ENCODE data around the gene IFNAR1. TPM values are rescaled to one million over a fixed set of nuclear protein-coding genes. Genes with fewer than 3 reads are reported as not detected.

IFNAR1 gene
- total RNA-seq, 1 donor from 2014 or later = 20.4 TPM

- DNase-seq (ENCODE audit: low spot score) = no peak
- Mint-ChIP-seq H3K9me3 (peaks cover 19% of the 10 kb centered on the region), H3K27ac (no peak overlapping the region), H3K27me3 (ENCODE audit: insufficient read depth) (no peaks in the 10 kb centered on the region), H3K4me3 (no peak overlapping the region), H3K36me3 (ENCODE audit: low read depth) (peaks cover 22% of the 10 kb centered on the region), H3K4me1 (ENCODE audit: low read depth) (peaks cover 33% of the 10 kb centered on the region)
- intact Hi-C loops (cut with micrococcal nuclease) = no loop called here
Observed at GRCh38 chr21:33334191-33334590, 9.4 kb downstream of the IFNAR1 start.

DNA sequence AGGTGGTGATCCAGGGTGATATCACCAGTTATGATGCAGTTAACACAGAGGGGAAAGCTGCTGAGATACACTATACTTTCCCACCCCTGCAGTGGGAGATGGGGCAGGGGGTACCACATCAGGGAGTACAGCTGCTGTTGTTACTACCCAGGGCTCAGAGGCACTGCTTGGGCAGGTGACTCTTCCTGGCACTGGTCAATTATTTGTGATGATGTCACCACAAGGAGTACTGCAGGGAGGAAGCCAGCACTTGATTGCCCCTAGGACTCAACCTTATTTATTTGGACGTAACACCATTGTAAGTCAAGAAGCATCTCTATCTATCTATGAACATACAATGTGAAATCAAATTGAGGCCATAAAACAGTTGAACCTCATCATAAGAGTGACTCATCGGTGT lies 10.1 kb downstream of the IFNAR1 start:
- H3K27ac Mint-ChIP-seq = no peak overlapping the region
- intact Hi-C loops (cut with micrococcal nuclease) = no loop called here
- DNase-seq (ENCODE audit: low spot score) = no peak
- H3K4me3 Mint-ChIP-seq = no peak overlapping the region
- H3K36me3 Mint-ChIP-seq (ENCODE audit: low read depth) = peaks cover 23% of the 10 kb centered on the region
- peaks cover 33% of the 10 kb centered on the region for H3K4me1 Mint-ChIP-seq (ENCODE audit: low read depth)
- no peaks in the 10 kb centered on the region for H3K27me3 Mint-ChIP-seq (ENCODE audit: insufficient read depth)
- H3K9me3 Mint-ChIP-seq = peaks cover 19% of the 10 kb centered on the region

GRCh38 chr21:33339135-33339534 lies 14.4 kb downstream of the IFNAR1 start:
- Mint-ChIP-seq H3K36me3 (ENCODE audit: low read depth) (peaks cover 25% of the 10 kb centered on the region), H3K4me1 (ENCODE audit: low read depth) (peaks cover 4% of the 10 kb centered on the region), H3K9me3 (peaks cover 1% of the 10 kb centered on the region), H3K27ac (no peak overlapping the region), H3K4me3 (no peak overlapping the region), H3K27me3 (ENCODE audit: insufficient read depth) (no peaks in the 10 kb centered on the region)
- intact Hi-C loops (cut with micrococcal nuclease) = no loop called here
- DNase-seq (ENCODE audit: low spot score) = no peak

GRCh38 chr21:33339918-33340317 lies 15.1 kb downstream of the IFNAR1 start:
- Mint-ChIP-seq H3K4me3 (no peak overlapping the region), H3K36me3 (ENCODE audit: low read depth) (peaks cover 26% of the 10 kb centered on the region), H3K27me3 (ENCODE audit: insufficient read depth) (no peaks in the 10 kb centered on the region), H3K4me1 (ENCODE audit: low read depth) (peaks cover 4% of the 10 kb centered on the region), H3K27ac (no peak overlapping the region), H3K9me3 (no peaks in the 10 kb centered on the region)
- DNase-seq (ENCODE audit: low spot score) = no peak
- intact Hi-C loops (cut with micrococcal nuclease) = no loop called here

GRCh38 chr21:33345751-33346238 lies 21.0 kb downstream of the IFNAR1 start:
- Mint-ChIP-seq H3K27me3 (ENCODE audit: insufficient read depth) (no peaks in the 10 kb centered on the region), H3K4me3 (no peak overlapping the region), H3K9me3 (no peaks in the 10 kb centered on the region), H3K36me3 (ENCODE audit: low read depth) (peaks cover 49% of the 10 kb centered on the region), H3K27ac (no peak overlapping the region), H3K4me1 (ENCODE audit: low read depth) (no peaks in the 10 kb centered on the region)
- intact Hi-C loops (cut with micrococcal nuclease) = no loop called here
- no peak for DNase-seq (ENCODE audit: low spot score)

- H3K36me3 Mint-ChIP-seq (ENCODE audit: low read depth) = peaks cover 36% of the 10 kb centered on the region
- no peaks in the 10 kb centered on the region for H3K4me1 Mint-ChIP-seq (ENCODE audit: low read depth)
- no peak for DNase-seq (ENCODE audit: low spot score)
- no peaks in the 10 kb centered on the region for H3K27me3 Mint-ChIP-seq (ENCODE audit: insufficient read depth)
- H3K27ac Mint-ChIP-seq = no peak overlapping the region
- no peaks in the 10 kb centered on the region for H3K9me3 Mint-ChIP-seq
- no peak overlapping the region for H3K4me3 Mint-ChIP-seq
- intact Hi-C loops (cut with micrococcal nuclease) = no loop called here
Observed at GRCh38 chr21:33348706-33349105, 23.9 kb downstream of the IFNAR1 start.

GRCh38 chr21:33350676-33351075 lies 25.9 kb downstream of the IFNAR1 start:
- no peak overlapping the region for H3K27ac Mint-ChIP-seq

DNA sequence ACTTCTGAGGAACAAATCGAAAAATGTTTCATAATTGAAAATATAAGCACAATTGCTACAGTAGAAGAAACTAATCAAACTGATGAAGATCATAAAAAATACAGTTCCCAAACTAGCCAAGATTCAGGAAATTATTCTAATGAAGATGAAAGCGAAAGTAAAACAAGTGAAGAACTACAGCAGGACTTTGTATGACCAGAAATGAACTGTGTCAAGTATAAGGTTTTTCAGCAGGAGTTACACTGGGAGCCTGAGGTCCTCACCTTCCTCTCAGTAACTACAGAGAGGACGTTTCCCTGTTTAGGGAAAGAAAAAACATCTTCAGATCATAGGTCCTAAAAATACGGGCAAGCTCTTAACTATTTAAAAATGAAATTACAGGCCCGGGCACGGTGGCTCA lies 30.6 kb downstream of the IFNAR1 start:
- Mint-ChIP-seq H3K4me3 (no peak overlapping the region), H3K27ac (no peak overlapping the region), H3K27me3 (ENCODE audit: insufficient read depth) (no peaks in the 10 kb centered on the region), H3K36me3 (ENCODE audit: low read depth) (peaks cover 18% of the 10 kb centered on the region), H3K9me3 (no peaks in the 10 kb centered on the region), H3K4me1 (ENCODE audit: low read depth) (peaks cover 8% of the 10 kb centered on the region)
- intact Hi-C loops (cut with micrococcal nuclease) = no loop called here
- no peak for DNase-seq (ENCODE audit: low spot score)

More at GRCh38 chr21:33350676-33351075, 25.9 kb downstream of the IFNAR1 start:
- Mint-ChIP-seq H3K9me3 (no peaks in the 10 kb centered on the region), H3K27me3 (ENCODE audit: insufficient read depth) (no peaks in the 10 kb centered on the region), H3K4me1 (ENCODE audit: low read depth) (peaks cover 8% of the 10 kb centered on the region), H3K4me3 (no peak overlapping the region), H3K36me3 (ENCODE audit: low read depth) (peaks cover 33% of the 10 kb centered on the region)
- DNase-seq (ENCODE audit: low spot score) = no peak
- intact Hi-C loops (cut with micrococcal nuclease) = no loop called here

GRCh38 chr21:33355996-33356395 lies 31.2 kb downstream of the IFNAR1 start:
- peaks cover 16% of the 10 kb centered on the region for H3K36me3 Mint-ChIP-seq (ENCODE audit: low read depth)
- H3K4me3 Mint-ChIP-seq = no peak overlapping the region
- no peak overlapping the region for H3K27ac Mint-ChIP-seq
- peaks cover 13% of the 10 kb centered on the region for H3K4me1 Mint-ChIP-seq (ENCODE audit: low read depth)
- no peak for DNase-seq (ENCODE audit: low spot score)
- intact Hi-C loops (cut with micrococcal nuclease) = no loop called here
- H3K9me3 Mint-ChIP-seq = no peaks in the 10 kb centered on the region
- no peaks in the 10 kb centered on the region for H3K27me3 Mint-ChIP-seq (ENCODE audit: insufficient read depth)

DNA sequence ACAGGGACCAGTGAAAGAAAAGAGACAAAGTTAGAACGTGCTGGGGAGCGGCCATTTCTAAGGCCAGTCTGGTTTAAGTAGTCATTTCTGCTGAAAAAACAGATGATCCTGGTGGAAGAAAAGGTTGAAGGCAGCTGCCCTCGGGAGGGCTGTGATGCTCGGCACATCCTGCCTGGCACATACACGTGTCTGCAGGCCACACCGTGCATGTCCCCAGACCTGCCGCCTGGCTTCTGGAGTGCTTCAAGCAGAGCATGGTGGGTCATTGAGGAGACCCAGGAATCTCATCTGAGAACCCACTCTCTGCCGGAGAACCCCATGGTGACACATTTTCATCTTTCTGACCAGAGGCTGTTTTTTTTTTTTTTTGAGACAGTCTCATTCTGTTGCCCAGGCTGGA lies 32.4 kb downstream of the IFNAR1 start:
- Mint-ChIP-seq H3K27ac (no peak overlapping the region), H3K4me3 (no peak overlapping the region), H3K27me3 (ENCODE audit: insufficient read depth) (no peaks in the 10 kb centered on the region), H3K4me1 (ENCODE audit: low read depth) (peaks cover 23% of the 10 kb centered on the region), H3K36me3 (ENCODE audit: low read depth) (peaks cover 17% of the 10 kb centered on the region), H3K9me3 (no peaks in the 10 kb centered on the region)
- no peak for DNase-seq (ENCODE audit: low spot score)
- intact Hi-C loops (cut with micrococcal nuclease) = no loop called here

DNA sequence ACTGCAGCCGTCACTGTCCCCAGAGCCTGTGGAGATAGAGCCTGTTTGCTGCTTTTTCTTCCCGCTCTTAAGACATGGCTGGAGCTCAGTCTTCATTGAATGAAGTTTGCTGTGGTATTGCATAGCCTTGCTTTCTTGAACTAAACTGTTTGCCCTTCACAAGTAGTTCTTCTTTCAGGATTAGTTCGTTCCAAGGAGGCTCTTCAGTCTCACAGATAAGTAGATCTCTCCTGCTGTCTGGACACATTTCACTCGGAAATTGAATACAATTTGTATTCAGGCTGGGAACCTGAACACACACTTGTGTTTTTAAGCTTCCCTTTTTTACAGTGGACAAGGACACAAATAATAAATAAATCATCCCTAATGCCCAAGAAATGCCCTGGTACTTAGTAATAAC lies 34.7 kb downstream of the IFNAR1 start:
- Mint-ChIP-seq H3K27ac (no peak overlapping the region), H3K4me1 (ENCODE audit: low read depth) (peaks cover 28% of the 10 kb centered on the region), H3K36me3 (ENCODE audit: low read depth) (peaks cover 17% of the 10 kb centered on the region), H3K4me3 (no peak overlapping the region), H3K27me3 (ENCODE audit: insufficient read depth) (no peaks in the 10 kb centered on the region), H3K9me3 (no peaks in the 10 kb centered on the region)
- DNase-seq (ENCODE audit: low spot score) = no peak
- intact Hi-C loops (cut with micrococcal nuclease) = no loop called here

DNA sequence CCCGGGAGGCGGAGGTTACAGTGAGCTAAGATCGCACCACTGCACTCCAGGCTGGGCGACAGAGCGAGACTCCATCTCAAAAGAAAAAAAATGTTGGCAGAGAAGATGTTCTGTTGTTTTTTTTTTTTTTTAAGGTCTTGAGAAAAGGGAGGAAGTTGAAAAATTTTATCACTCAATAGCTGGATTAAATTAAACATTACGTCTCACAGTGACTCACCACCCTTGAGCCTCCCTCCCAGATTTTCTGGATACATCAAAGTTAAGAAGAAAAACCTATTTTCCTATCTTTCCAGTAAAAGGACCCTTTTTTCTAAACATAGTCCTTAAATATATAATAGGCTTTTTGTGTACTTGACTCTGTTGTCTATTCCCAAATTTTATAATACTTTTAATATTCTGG lies 35.5 kb downstream of the IFNAR1 start:
- H3K36me3 Mint-ChIP-seq (ENCODE audit: low read depth) = peaks cover 14% of the 10 kb centered on the region
- intact Hi-C loops (cut with micrococcal nuclease) = no loop called here

DNA sequence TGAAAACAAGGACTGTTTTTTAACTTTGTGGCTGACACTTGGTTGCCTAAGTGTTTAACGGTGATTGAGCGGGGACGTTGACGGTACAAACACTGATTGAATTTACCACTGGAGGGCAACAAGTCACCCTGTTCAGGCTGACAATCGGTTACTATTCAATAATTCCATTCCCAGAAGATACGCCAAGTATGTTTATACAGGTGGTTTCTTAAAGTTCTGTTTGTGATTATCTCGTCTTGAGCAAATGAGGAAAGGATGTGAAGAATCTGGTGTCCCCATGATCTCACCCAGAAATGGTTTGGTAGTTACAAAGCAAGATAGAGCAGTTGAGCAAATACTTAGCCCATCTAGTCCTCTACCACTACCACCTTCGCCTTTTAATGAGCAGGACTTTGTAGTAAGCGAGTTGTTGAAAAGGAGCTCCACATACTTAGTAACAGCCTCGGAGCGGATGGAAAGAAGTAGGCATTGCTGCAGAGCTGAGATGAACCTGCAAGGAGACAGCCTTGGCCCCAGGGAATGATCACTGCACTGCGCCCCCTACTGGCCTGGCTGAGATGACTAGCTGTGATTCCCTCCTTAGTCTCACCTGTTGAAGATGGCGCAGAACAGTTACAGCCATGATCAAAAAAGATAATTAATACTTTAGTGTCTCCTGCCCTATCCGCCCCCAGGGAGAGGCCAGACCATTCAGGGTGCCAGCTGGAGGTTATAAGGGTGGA lies 36.3 kb downstream of the IFNAR1 start:
- peaks cover 21% of the 10 kb centered on the region for H3K4me1 Mint-ChIP-seq (ENCODE audit: low read depth)
- intact Hi-C loops (cut with micrococcal nuclease) = loop anchor here (1.0 kb wide), 5 partner anchors 22 to 162 kb away; no protein-coding TSS in a partner anchor
- peak overlapping the region; percentile 83 for H3K4me3 Mint-ChIP-seq
- DNase-seq (ENCODE audit: low spot score) = peak; percentile 72
- peaks cover 11% of the 10 kb centered on the region for H3K36me3 Mint-ChIP-seq (ENCODE audit: low read depth)
- H3K27ac Mint-ChIP-seq = peak overlapping the region; percentile 64
- no peaks in the 10 kb centered on the region for H3K27me3 Mint-ChIP-seq (ENCODE audit: insufficient read depth)
- H3K9me3 Mint-ChIP-seq = peaks cover 3% of the 10 kb centered on the region

More for the DNA sequence above, 35.5 kb downstream of the IFNAR1 start:
- Mint-ChIP-seq H3K27me3 (ENCODE audit: insufficient read depth) (no peaks in the 10 kb centered on the region), H3K27ac (no peak overlapping the region), H3K9me3 (no peaks in the 10 kb centered on the region), H3K4me3 (no peak overlapping the region), H3K4me1 (ENCODE audit: low read depth) (peaks cover 22% of the 10 kb centered on the region)
- DNase-seq (ENCODE audit: low spot score) = no peak
